HG03064 (cell line): Measurements from ENCODE around the gene CDKN2B-AS1.

Source experiments
- ATAC-seq: cut with Tn5 transposase; IDR thresholded peaks from one replicate; pipeline ENCODE4 v1.9.1; 2021; ENCODE audit warnings: low read depth; ENCODE audit not compliant: unreplicated experiment

The CDKN2B-AS1 gene

DNA sequence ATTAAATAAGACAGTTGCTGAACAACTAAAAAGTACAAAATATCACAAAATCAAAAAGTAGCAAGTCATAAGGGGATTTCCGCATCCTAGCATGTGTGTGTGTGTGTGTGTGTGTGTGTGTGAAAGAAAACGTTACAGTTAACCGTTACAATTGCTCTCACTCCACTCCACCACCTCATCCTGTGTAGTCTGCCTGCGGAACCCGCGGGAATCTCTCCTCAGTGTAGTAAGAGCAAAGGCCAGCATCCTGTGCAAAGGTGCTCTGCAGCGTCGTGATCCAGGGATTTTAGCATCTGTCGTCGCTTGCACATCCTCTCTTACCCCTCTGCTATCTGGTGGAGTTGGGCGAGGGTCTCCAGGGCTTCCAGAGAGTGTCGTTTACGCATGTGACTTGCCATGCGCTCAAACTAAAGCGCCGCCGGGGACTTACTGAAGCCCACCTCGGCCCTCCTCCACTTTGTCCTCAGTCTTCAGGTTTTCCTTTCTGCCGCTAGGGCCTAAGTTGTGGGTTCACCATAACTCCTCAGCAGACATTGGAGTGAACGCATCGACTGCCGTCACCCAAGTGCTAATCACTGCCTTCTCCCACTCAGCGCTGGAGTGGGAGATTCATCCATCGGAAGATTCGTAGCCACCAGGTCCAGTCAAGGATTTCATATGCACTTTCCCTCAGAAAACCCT lies 10.6 kb downstream of the CDKN2B-AS1 start:
- ATAC-seq, result no peak

DNA sequence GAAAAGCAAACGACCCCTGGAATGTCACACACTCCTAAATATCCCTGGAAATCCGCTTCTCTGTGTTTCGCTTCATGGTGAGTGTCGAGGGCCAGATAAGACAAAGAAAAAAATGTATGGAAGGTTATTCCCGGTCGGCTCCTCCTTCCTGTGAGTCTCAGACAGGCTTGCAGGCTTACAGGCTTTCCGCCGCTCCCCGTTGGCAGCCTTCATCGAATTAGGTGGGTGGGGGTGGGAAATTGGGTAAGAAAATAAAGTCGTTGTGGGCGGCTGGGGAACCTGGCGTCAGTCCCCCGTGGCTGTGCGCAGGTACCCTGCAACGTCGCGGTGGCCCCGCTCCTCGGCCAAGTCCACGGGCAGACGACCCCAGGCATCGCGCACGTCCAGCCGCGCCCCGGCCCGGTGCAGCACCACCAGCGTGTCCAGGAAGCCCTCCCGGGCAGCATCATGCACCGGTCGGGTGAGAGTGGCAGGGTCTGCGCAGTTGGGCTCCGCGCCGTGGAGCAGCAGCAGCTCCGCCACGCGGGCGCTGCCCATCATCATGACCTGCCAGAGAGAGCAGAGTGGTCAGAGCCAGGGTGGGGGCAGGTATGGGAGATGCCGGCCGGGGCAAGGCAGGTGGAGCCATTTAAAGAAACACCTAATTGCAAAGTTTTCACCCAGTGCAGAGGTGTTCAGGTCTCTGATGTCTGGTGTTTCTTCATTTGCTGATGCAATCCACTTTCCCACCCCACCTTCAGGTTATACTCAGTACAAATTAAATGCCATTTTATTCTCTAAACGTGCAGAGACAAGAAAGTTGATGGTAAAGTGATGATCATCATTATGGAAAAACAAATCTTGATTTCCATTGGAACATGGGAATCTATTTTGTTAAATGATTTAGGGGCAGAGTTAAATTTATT lies 11.4 kb downstream of the CDKN2B-AS1 start:
- no peak for ATAC-seq

DNA sequence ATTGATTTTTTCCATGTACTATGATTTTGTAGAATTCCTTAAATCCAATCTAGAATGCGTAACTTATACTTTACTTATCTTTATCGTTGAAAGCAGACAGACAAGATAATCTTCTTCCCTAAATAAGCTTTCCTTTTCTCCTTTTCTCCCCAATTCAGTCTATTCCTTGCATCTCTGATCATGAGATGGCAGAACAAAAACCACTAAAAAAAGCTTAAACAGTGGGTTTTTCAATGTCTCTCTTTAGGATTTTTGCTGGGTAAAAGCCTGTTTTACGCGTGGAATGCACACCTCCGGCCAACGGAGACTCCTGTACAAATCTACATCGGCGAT lies 13.8 kb downstream of the CDKN2B-AS1 start:
- ATAC-seq, result no peak

DNA sequence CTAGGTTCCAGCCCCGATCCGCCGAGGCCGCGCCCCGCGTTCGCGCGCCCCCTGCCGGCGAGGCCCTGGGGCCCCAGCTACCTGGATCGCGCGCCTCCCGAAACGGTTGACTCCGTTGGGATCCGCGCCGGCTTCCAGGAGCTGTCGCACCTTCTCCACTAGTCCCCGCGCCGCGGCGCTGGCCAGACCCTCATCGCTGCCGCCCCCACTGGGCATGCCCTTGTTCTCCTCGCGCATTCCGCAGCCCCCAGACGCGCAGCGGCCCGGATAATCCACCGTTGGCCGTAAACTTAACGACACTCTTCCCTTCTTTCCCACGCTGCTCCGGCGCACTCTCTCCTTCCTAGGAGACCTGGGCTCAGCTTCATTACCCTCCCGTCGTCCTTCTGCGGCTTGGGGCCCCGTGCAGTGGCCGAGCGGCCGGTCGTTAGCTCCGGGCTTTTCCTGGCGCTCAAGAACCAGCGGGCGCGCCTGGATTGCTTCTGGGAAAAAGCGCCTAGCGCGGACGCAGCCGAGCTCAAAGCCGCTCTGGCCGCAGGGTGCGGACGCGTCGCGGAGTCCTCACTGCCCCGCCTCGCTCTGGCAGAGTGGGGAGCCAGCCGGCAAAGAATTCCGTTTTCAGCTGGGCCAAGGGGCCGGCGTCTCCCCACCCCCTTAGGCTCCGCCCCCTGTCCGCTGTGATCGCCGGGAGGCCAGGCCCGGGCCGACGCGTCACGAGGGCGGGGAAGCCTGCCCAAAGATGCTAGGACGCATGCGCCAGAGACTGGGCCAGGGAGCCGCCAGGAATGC lies 14.3 kb downstream of the CDKN2B-AS1 start, which contains the start of gene CDKN2B:
Gene CDKN2B (minus strand): TSS at position 589 of the 789 bp plus-strand sequence. CDS start 352 bp downstream, at position 237.
- ATAC-seq, result peak; percentile 82

DNA sequence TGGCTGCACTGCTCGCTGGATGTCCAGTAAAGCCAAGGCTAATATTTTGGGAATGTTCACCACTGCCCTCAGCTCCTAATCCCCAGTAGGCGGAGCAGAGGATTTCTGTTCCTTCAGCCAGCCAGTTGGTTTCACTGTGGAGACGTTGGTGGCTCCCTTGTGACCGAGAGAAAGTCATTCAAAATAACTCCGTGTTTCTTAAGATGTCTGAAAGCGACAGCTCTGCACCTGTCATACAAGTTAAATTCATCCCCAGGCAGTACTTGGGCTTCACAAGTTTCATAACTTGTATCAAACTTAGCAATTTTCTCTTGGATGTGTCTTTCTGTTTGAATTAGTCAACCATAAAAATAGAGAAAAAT lies 14.9 kb downstream of the CDKN2B-AS1 start:
- ATAC-seq, result peak; percentile 26

DNA sequence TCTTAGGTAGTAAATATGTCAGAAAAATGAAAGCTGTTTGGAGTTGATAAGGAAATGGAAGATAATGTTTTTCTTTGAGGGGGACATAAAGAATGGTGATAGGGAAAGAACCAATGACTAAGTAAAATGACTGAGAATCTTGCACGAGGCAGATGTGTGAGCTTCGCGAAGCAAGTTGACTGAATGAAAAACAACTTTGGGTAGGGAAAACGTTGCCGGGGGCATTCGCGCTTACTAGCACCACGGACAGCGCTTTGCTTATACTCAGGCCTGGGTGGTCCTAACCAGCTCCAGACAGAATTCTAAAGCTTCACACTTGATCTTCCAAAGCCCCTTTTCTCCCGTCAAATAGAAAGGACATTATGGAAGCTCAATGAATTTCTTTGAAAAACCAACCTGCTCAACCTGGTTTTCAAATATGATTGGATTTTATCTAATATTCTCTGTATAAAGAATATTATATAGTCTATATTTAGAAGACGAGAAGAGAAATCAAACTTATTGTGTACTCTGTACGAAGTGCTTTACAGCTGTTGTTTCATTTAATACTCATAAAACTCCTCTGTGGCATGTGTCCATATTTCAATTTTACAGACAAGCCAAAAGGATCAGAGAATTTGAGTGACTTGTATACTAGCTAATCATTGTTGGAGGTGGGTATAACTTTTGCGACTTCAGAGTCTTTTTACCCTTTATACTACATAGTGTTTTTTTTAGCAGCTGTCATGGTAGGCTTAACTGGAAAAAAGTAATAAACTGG lies 16.5 kb downstream of the CDKN2B-AS1 start:
- ATAC-seq, result no peak

DNA sequence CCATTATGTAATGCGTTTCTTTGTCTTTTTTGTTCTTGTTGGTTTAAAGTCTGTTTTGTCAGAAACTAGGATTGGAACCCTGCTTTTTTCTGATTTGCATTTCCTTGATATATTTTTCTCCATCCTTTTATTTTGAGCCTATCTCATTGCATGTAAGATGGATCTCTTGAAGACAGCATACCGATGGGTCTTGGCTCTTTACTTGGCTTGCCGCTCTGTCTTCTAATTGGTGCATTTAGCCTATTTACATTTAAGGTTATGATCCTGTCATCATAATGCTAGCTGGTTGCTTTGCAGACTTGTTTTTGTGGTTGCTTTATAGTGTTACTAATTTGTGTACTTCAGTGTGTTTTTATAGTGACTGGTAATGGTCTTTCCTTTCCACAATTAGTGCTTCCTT lies 27.8 kb downstream of the CDKN2B-AS1 start:
- ATAC-seq, result no peak

DNA sequence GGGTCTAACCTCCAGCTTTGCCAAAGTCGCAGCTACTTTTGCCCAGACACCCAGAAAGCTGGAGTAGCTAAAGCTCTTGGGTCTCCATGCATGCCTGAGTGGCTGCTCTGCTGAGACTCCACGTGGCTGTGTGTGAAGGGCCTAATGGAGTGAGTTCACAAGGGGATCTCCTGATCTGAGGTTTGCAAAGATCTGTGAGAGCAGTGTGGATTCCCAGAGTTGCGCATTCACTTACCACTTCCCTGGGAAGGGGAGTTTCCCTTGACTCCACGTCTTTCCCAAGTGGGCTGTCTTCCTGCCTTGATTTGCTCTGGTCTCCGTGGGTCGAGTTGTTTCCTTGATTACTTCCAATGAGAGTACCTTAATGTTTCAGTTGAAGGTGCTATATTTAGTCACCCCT lies 32.1 kb downstream of the CDKN2B-AS1 start:
- no peak for ATAC-seq

DNA sequence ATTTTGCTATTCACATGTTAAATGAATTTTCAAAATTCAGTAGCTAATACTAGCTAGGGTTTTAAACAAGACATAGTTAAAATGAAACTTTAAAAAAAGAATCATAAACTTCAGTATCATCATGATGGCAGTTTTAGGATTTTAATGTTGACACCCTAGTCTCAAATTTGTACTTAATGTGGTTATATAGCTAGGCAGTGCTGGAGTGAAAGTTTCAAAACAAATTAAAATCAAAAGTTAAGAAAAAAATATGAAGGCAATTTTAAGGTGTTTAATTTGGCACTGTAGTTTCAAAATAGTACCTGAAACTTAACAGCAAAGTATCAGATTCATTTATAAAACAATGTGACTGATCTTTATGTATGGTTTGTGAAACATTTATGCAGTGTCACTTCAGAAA lies 33.8 kb downstream of the CDKN2B-AS1 start:
- no peak for ATAC-seq

DNA sequence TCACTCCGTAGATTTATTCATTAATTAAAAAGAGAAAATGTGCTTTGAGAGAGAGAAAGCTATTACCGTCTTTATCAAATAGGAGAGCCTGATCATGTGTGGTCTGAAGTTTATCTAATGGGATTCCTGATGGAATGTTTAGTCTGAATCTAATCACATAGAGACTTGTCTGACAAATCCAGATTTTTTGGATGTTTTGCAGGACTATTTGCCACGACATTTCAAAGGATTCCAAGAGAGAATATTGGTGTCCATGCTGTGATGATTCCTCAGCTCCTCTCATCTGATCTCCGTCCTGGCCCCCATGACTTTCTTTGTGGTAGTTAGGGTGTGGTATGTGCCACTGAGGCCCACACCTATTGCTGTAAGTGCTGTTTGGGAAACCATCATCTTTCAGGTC lies 34.6 kb downstream of the CDKN2B-AS1 start:
- ATAC-seq, result no peak

DNA sequence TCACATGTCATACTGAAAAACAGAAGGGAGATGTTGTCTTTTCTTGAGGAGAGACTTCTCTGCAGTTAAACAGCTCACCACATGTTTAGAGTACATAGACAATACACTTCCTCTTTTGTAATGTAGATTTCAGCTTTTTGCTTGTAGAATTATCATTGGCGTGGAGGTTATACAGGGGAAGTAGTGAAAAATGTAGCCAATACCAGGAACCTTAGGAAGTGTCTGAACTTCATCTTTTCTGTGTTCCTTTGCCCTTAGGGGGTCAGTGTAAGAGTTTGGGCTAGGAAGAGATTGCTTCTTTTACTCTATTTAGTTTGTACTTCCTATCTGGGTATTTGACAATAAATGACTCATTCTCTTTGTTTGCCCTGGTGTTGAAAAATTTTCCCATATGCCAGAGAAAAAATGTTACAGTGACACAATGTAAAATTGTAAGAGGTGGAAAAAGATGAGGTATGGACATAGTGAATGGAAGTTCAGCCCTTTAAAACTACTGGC lies 35.6 kb downstream of the CDKN2B-AS1 start:
- peak; percentile 72 for ATAC-seq

DNA sequence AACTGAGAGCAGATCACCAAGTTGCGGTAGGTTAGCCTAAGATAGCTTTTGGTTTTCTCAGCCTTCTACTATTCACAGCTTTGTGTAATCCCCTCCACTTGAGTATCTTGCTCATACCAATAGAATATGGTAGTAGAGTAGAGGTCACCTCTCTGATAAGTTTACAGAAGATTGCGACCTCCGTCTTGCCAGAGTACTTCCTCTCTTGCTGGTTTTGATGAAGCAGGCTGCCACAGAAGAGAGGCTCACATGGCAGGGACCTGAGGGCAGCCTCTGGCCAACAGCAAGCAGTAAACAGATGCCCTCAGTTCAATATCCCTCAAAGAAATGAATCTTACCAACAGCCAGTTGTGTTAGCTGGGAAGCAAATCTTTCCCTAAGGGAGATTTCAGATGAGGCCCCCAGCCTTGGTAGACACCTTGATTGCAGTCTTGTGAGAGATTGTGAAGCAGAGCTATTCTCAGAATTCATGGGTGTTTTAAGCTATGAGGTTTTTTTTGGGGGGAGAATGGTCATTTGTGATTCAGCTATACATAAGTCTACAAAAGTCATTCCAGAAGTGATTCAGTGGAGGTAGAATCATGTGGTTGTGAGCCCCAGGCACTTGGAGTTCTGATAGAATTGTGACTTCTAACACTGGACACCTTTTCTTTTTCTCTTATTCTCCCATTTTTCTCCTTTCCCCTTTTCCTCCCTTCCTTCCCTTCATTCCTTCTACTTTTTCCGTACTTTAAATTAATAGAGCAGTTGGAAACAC lies 37.2 kb downstream of the CDKN2B-AS1 start:
- no peak for ATAC-seq

DNA sequence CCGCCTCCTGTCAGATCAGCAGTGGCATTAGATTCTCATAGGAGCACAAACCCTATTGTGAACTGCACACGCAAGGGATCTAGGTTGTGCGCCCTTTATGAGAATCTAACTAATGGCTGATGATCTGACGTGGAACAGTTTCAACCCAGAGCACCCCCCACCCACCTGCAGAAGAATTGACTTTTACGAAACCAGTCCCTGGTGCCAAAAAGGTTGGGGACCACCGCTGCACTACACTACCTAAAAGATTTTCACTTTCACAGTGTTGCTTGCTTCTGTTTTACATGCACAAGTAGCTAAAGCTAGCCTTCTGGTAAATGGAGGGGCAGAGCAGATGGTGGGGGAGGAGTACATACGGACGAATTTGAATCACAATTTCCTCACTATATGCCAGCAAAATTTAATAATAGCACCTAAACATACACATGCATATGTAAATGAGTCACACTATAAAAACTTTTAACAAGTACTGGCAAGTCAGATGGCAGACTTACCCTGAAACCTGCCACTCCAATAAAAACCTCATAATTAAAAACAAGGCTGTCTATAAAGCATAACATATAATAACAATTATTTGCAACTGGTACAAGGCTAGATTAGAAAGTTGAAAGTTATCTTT lies 38.5 kb downstream of the CDKN2B-AS1 start:
- ATAC-seq, result no peak

DNA sequence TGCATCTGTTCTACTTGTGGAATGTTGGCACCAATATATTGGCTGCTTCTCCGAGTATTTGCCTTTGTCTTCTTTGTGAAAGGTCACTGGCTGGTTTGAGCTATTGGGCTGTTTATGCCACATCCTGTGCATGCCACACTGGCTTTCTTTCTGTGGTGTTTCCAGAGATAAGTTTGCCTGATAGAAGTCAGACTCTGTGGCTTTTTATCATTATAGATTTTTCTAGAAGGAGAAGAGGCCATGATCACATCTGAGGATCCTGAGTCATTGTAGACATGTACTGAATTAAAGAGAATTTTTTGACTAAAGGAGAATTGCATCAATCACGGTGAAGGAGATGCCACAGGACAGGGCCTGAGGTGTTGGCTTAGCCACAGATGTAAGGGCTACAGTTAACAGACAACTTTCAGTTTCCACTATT lies 41.0 kb downstream of the CDKN2B-AS1 start:
- ATAC-seq, result no peak

DNA sequence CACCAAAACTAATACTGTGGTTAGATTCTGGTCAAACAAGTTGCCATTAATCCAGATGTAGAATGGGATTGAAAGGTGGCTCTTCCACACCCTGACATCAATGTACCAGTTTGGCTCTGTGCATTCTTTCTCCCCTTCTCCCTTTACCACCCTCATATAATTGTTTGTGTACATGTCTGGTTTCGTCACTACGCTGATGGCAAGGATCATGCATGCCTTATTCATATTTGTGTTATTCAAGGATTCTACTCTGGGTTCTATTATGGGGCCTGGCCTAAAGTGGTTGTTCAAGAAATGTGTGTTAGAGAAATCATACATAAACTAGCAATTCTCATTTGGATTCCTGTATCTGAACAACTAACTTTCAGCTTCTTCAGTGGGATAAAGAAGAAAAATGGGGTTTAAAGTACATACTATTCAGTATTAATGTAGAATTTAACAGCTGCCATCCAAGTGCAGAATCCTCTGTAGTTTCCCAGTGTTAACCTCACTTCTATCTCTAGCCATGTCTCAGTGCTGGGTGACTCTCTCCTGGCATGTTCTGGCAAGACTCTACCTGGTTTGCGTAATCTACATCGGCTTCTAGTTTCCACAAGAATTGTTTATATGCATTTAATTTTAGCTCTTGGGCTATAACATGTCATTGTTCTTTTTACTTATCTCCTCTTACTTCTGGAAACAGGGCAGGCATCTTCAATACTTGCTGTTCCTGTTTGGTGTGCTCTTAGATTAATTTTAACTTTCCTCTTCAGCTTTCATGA lies 42.5 kb downstream of the CDKN2B-AS1 start:
- ATAC-seq, result no peak

DNA sequence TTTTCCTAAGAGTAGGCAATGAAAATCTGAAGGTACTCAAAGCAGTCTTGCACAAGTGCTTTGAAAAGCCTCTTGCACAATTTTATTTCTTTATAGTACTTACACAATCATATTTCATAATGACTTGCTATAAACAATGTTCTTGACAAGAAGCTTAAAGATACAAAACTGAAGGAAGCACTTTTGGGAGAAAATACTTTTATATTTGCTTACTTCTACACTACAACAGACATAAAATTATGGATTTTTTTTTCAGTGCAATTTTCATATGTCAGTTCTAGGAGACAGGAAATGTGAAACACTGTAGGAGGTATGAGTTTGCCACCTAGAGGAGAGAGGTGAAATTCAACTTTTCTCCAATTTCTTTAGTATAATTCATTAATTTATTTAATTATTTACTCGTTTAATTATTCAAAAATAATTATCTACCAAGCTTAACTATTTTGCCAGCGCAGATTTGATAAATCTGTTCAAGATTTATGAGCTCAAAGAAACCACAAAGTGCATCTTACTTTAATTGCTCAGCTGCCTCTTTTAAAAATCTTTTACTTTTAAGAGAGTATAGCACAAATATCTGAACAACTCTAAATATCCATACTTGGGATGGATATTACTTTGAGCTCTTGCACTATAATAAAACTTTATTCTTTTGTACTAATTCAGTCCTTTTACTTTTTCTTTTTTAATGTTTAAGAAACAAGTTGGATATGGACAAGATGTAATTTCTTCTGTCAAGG lies 43.5 kb downstream of the CDKN2B-AS1 start:
- ATAC-seq, result no peak

DNA sequence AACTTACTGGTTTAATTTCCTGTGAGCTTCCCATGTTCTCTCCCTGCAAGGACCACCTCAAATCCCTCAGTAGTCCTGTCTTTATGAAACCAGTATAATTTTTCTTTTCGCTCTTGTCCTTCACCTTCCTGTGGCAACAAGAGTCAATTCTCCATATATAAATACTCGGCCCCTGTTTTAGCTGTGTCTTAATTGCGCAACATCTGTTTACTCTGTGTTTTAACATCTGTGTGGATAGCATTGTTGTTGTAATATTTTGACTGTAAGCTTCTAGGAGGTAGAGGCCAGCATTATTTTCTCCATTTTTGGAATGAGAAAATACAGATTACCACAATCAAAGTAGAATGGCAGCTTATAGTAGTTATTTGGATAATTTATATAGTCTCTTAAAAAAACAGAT lies 44.7 kb downstream of the CDKN2B-AS1 start:
- no peak for ATAC-seq

DNA sequence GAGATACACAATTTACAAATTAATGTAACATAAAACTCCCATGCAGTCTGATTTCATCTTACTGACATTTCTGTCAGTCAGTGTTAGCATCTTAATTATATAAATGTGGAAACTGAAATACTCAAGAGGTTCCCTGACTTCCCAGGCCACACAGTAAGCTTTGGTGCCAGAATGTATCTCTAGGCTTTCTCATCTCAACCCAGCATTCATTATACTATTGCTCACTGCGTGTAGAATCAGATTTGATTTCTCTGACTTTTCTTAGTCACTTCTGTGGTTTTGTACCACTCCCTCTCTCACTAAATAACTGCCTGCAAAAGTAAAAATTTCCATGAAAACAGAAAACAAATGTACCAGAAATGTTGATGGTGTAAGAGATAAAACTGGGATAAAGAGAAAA lies 46.2 kb downstream of the CDKN2B-AS1 start:
- ATAC-seq, result no peak
